Uterus (tissue), 2 donors: ENCODE data around the gene PARP15.

Experiments used
- POLR2A ChIP-seq, 2 donors: fragments of 450-650 bp; IDR thresholded peaks; one replicate each; pipeline ENCODE4 v1.6.1; 2016; ENCODE audit warnings: antibody characterized with exemption in 2 of 2, mild to moderate bottlenecking in 1 of 2, moderate library complexity in 1 of 2
- TF ChIP-seq, protein P1 (sequence below), 4 experiments: fragments of 200-600 bp in 2 of 4; fragments of 450-650 bp in 2 of 4; sonication (generic) in 2 of 4; IDR thresholded peaks; one replicate each; pipeline ENCODE4 v1.5.1; 2016 to 2019; ENCODE audit warnings: antibody characterized with exemption in 4 of 4, mild to moderate bottlenecking in 2 of 4, moderate library complexity in 1 of 4

DNA sequence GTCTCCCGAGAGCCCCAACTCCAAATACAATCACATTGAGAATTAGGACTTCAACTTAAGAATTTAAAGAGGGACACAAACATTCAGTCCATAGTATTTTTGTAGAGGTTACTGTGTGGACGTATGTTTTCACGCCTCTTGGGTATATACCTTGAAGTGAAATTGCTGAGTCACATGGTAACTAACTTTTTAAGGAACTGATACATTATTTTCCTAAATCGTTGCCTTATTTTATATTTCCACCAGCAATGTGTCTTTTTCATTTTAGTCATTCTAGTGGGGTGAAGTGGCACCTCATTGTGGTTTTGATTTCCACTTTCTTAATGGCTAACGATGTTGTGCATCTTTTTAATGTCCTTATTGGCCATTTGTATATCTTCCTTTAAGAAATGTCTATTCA, 11.8 kb downstream of the PARP15 start:
- TF ChIP-seq, protein P1, sequence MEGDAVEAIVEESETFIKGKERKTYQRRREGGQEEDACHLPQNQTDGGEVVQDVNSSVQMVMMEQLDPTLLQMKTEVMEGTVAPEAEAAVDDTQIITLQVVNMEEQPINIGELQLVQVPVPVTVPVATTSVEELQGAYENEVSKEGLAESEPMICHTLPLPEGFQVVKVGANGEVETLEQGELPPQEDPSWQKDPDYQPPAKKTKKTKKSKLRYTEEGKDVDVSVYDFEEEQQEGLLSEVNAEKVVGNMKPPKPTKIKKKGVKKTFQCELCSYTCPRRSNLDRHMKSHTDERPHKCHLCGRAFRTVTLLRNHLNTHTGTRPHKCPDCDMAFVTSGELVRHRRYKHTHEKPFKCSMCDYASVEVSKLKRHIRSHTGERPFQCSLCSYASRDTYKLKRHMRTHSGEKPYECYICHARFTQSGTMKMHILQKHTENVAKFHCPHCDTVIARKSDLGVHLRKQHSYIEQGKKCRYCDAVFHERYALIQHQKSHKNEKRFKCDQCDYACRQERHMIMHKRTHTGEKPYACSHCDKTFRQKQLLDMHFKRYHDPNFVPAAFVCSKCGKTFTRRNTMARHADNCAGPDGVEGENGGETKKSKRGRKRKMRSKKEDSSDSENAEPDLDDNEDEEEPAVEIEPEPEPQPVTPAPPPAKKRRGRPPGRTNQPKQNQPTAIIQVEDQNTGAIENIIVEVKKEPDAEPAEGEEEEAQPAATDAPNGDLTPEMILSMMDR (IDR thresholded peaks at IDR 0.05): no peak
- no peak for TF ChIP-seq POLR2A (IDR thresholded peaks at IDR 0.05)
